ENCODE results near the gene CA5A. TPM values are rescaled to one million over a fixed set of nuclear protein-coding genes. Genes with fewer than 3 reads are reported as not detected.
A peak's percentile ranks its signal among the peaks of the same experiment; 100 is the strongest.

The CA5A gene
- total and polyA plus RNA-seq, 9 of the 15 experiments (the other 6 are each of a cell fraction or from before 2014, with no cell fraction given) = not detected

DNA sequence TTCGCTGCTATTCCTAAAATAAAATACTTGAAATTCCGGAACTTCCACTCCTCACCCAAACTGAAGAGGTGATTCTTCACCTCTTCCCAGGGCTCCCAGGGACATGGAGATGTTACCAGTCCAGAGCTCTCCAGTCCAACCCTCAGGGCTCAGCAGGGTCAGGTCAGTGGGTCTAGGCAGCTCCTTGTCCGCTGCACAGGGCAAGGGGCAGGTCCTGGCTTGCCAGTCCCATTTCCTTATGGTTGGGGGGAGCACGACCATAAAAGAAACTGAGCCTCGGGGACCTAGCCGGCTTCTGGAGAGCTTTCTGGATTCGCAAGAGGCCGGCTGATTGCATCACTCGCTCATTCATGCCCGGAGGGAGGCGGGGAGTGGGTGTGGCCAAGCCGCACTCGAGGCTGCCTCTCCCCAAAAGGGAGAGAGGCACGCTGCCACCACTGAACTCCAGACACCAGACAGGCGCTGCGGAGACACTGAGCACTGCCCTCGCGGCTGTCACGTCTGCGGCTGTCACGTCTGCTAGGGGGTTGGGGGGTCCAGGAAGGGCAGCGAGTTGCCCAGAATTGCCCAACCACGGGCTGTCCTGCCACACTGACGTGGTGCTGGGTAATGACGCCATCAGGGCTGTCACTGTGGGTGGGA is 82.8 kb downstream of the CA5A start (continued):
- peak; percentile 52; the same call in 1 of the 2 replicates for TF ChIP-seq MAX (CRISPR knock-in tag; IDR thresholded peaks at IDR 0.05)
- peak; percentile 18; the same call in 1 of the 2 replicates for TF ChIP-seq RB1 (IDR thresholded peaks at IDR 0.05; ENCODE audit: low read depth)
- TF ChIP-seq TEAD1 (CRISPR knock-in tag; IDR thresholded peaks at IDR 0.05) = peak in 1 of 2 experiments; percentile 65; a peak in 1 of 4 replicates
- no peak for TF ChIP-seq IRF1 (CRISPR knock-in tag; IDR thresholded peaks at IDR 0.05; ENCODE audit: borderline replicate concordance)
- TF ChIP-seq NFYB (IDR thresholded peaks at IDR 0.05; ENCODE audit: extremely low read depth, insufficient read length) = no peak
- TF ChIP-seq, protein P1, sequence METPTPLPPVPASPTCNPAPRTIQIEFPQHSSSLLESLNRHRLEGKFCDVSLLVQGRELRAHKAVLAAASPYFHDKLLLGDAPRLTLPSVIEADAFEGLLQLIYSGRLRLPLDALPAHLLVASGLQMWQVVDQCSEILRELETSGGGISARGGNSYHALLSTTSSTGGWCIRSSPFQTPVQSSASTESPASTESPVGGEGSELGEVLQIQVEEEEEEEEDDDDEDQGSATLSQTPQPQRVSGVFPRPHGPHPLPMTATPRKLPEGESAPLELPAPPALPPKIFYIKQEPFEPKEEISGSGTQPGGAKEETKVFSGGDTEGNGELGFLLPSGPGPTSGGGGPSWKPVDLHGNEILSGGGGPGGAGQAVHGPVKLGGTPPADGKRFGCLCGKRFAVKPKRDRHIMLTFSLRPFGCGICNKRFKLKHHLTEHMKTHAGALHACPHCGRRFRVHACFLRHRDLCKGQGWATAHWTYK (CRISPR knock-in tag; IDR thresholded peaks at IDR 0.05) = peak; percentile 67; the same call in 1 of the 2 replicates
- TF ChIP-seq SMAD1 (IDR thresholded peaks at IDR 0.05; ENCODE audit: low read depth, low read length, partially characterized antibody) = peak; percentile 71
- TF ChIP-seq CEBPG (CRISPR knock-in tag; IDR thresholded peaks at IDR 0.05) = peak; percentile 100
- peak; percentile 99 for TF ChIP-seq CEBPG (tag; conservative IDR thresholded peaks at IDR 0.05 in 1 of 2, IDR thresholded peaks at IDR 0.05 in 1 of 2)
- TF ChIP-seq ZNF431 (CRISPR knock-in tag; IDR thresholded peaks at IDR 0.05) = no peak
- peak; percentile 94 for TF ChIP-seq ZNF592 (IDR thresholded peaks at IDR 0.05)
- TF ChIP-seq HMGN3 (IDR thresholded peaks at IDR 0.05; ENCODE audit: borderline replicate concordance, extremely low read depth, insufficient read length, low read depth, low read length) = peak; percentile 51
- TF ChIP-seq ZSCAN32 (CRISPR knock-in tag; IDR thresholded peaks at IDR 0.05) = peak; percentile 99
- TF ChIP-seq ZNF589 (CRISPR knock-in tag; IDR thresholded peaks at IDR 0.05; ENCODE audit: low read depth) = peak; percentile 51; the same call in 1 of the 2 replicates
- TF ChIP-seq ZNF134 (CRISPR knock-in tag; conservative IDR thresholded peaks at IDR 0.05) = no peak
- 0 out of 2 replicates have a peak, but pooled peaks have one; percentile 15 for TF ChIP-seq TOE1 (IDR thresholded peaks at IDR 0.05; ENCODE audit: borderline replicate concordance)
- no peak for TF ChIP-seq TOE1 (CRISPR knock-in tag; IDR thresholded peaks at IDR 0.05; ENCODE audit: borderline replicate concordance, low read depth)
- peak; percentile 38; the same call in 1 of the 2 replicates for TF ChIP-seq SMARCA4 (IDR thresholded peaks at IDR 0.05)
- 0 out of 2 replicates have a peak, but pooled peaks have one; percentile 51 for TF ChIP-seq ZBTB17 (CRISPR knock-in tag; IDR thresholded peaks at IDR 0.05)
- TF ChIP-seq ARNT (IDR thresholded peaks at IDR 0.05) = peak in 1 of 2 experiments; percentile 100; a peak in 2 of 4 replicates

All from K562 (cell line).